Gastroesophageal sphincter (tissue), 3 donors: ENCODE measurements around the gene RTN4RL1.

Source experiments
- CTCF ChIP-seq, 4 experiments: fragments of 200-600 bp in 2 of 4; fragments of 450-650 bp in 2 of 4; sonication (generic) in 1 of 4; IDR thresholded peaks; one replicate each; pipeline ENCODE4 v1.5.1; 2017 to 2019; ENCODE audit warnings: antibody characterized with exemption in 4 of 4, mild to moderate bottlenecking in 2 of 4, moderate library complexity in 2 of 4
- EP300 ChIP-seq: sonication (generic); formaldehyde crosslinking; IDR thresholded peaks from one replicate; pipeline ENCODE4 v1.6.1; 2017; ENCODE audit warnings: antibody characterized with exemption, mild to moderate bottlenecking

GRCh38 chr17:2061441-2061958, 36.4 kb upstream of the RTN4RL1 start:
- TF ChIP-seq CTCF (IDR thresholded peaks at IDR 0.05) (peak in 1 of 4 experiments; percentile 16), EP300 (no peak)
